Fibroblast of lung (primary cell): Measurements from ENCODE around the gene CCDC197. TPM values are rescaled to one million over a fixed set of nuclear protein-coding genes. Genes with fewer than 3 reads are reported as not detected.

Source experiments
- DNase-seq, 2 donors: peaks; one replicate each; pipeline versions ENCODE4 v3.0.0 to v3.0.0-alpha.2; 2010; ENCODE audit warnings: low read depth in 2 of 2
- H2AFZ ChIP-seq: 2 replicates; pipeline ENCODE4 v1.5.1; 2012; ENCODE audit warnings: low read length, control low read depth, inconsistent platforms
- H3K27ac ChIP-seq: 2 replicates; pipeline ENCODE4 v1.5.1; 2011; ENCODE audit warnings: low read length, control low read depth; ENCODE audit not compliant: insufficient read depth
- H3K27me3 ChIP-seq: 2 replicates; pipeline ENCODE4 v1.5.1; 2011; ENCODE audit warnings: mild to moderate bottlenecking, low read length; ENCODE audit not compliant: control insufficient read depth, insufficient read depth
- H3K36me3 ChIP-seq: 2 replicates; pipeline ENCODE4 v1.5.1; 2011; ENCODE audit warnings: low read length; ENCODE audit not compliant: control insufficient read depth, insufficient read depth
- H3K4me1 ChIP-seq: 2 replicates; pipeline ENCODE4 v1.5.1; 2011; ENCODE audit warnings: low read length; ENCODE audit not compliant: control insufficient read depth, insufficient read depth; ENCODE audit errors: extremely low read depth
- H3K4me2 ChIP-seq: 2 replicates; pipeline ENCODE4 v1.5.1; 2011; ENCODE audit warnings: low read length, control low read depth; ENCODE audit not compliant: insufficient read depth; ENCODE audit errors: extremely low read depth
- H3K4me3 ChIP-seq, 4 experiments: fragments of 200-600 bp in 1 of 4; sonication (generic) in 1 of 4; replicated peaks in 1 of 4; 2 replicates each; pipeline ENCODE4 v1.5.1; 2011 to 2016; ENCODE audit warnings: low read length in 4 of 4, low read depth in 3 of 4, mild to moderate bottlenecking in 3 of 4, control low read depth in 2 of 4, inconsistent platforms in 1 of 4, mixed read lengths in 1 of 4; ENCODE audit not compliant: insufficient read depth in 1 of 4; ENCODE audit errors: control extremely low read depth in 1 of 4
- H3K79me2 ChIP-seq: 2 replicates; pipeline ENCODE4 v1.5.1; 2012; ENCODE audit warnings: mild to moderate bottlenecking, low read length, inconsistent platforms; ENCODE audit not compliant: control insufficient read depth, insufficient read depth
- H3K9ac ChIP-seq: 2 replicates; pipeline ENCODE4 v1.5.1; 2011; ENCODE audit warnings: mild to moderate bottlenecking, low read length, control low read depth; ENCODE audit not compliant: insufficient read depth
- H3K9me3 ChIP-seq: 2 replicates; pipeline ENCODE4 v1.5.1; 2012; ENCODE audit warnings: low read depth, low read length; ENCODE audit not compliant: control insufficient read depth, insufficient read depth
- H4K20me1 ChIP-seq: 2 replicates; pipeline ENCODE4 v1.5.1; 2011; ENCODE audit warnings: low read length; ENCODE audit not compliant: control insufficient read depth, insufficient read depth; ENCODE audit errors: extremely low read depth
- EZH2 ChIP-seq: IDR thresholded peaks from 2 replicates; pipeline ENCODE4 v1.5.1; 2012; ENCODE audit warnings: low read length, control low read depth, mild to moderate bottlenecking; ENCODE audit errors: missing control alignments
- polyA plus RNA-seq, 2 donors: library from polyadenylated mRNA; depleted of rRNA in 1 of 2; stranded (reverse) in 1 of 2; unstranded in 1 of 2; fragments of >200 nt; gene quantifications; 2 replicates each; pipeline ENCODE4 v1.2.1, GENCODE V29; 2011 to 2012; ENCODE audit warnings: missing spikeins in 1 of 2
- total RNA-seq: library from RNA; depleted of rRNA; stranded (reverse); fragments of >200 nt; gene quantifications from 2 replicates; pipeline ENCODE4 v1.2.1, GENCODE V29; 2014
- TF ChIP-seq, protein P1 (sequence below), 2 donors: IDR thresholded peaks in 1 of 2; conservative IDR thresholded peaks in 1 of 2; 1 replicate in 1 of 2; 2 replicates in 1 of 2; pipeline ENCODE4 v1.5.1; 2011 to 2012; ENCODE audit warnings: low read length in 2 of 2, control low read depth in 1 of 2, inconsistent platforms in 1 of 2, low read depth in 1 of 2, mild to moderate bottlenecking in 1 of 2

The CCDC197 gene
- total and polyA plus RNA-seq, 2 donors (not counting 1 experiment from before 2014, with no cell fraction given): not detected

DNA sequence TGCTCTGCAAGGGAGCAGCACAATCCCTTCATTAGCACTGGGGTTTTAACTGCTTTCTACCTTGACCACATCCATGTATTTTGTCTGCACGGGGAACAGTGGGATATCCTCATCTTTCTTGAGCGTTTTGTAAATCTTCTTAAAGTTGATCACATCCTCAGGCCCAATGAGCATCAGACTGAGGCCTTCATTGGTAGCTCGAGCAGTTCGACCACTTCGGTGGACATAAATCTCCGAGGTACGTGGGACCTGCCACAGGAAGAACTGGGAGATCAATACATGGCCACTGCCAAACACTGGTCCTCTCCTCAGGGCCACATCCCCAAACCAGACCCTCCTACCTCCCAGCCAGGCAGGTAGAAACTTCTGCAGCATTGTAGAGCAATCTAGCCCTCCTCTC lies 57.8 kb downstream of the CCDC197 start:
- Histone ChIP-seq H3K27me3 (no peaks in the 10 kb centered on the region), H3K9me3 (no peaks in the 10 kb centered on the region), H3K4me3 (no peak overlapping the region), H3K4me2 (no peak overlapping the region), H3K9ac (no peak overlapping the region), H3K27ac (no peak overlapping the region), H4K20me1 (no peaks in the 10 kb centered on the region), H3K36me3 (peaks cover 23% of the 10 kb centered on the region), H3K4me1 (no peaks in the 10 kb centered on the region), H3K79me2 (no peaks in the 10 kb centered on the region), H2AFZ (no peak overlapping the region)
- TF ChIP-seq EZH2: no peak
- TF ChIP-seq, protein P1, sequence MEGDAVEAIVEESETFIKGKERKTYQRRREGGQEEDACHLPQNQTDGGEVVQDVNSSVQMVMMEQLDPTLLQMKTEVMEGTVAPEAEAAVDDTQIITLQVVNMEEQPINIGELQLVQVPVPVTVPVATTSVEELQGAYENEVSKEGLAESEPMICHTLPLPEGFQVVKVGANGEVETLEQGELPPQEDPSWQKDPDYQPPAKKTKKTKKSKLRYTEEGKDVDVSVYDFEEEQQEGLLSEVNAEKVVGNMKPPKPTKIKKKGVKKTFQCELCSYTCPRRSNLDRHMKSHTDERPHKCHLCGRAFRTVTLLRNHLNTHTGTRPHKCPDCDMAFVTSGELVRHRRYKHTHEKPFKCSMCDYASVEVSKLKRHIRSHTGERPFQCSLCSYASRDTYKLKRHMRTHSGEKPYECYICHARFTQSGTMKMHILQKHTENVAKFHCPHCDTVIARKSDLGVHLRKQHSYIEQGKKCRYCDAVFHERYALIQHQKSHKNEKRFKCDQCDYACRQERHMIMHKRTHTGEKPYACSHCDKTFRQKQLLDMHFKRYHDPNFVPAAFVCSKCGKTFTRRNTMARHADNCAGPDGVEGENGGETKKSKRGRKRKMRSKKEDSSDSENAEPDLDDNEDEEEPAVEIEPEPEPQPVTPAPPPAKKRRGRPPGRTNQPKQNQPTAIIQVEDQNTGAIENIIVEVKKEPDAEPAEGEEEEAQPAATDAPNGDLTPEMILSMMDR (conservative IDR thresholded peaks at IDR 0.05 in 1 of 2, IDR thresholded peaks at IDR 0.05 in 1 of 2; ENCODE audit: low read depth in 1 of 2, low read length in 2 of 2): no peak
- DNase-seq: no peak

DNA sequence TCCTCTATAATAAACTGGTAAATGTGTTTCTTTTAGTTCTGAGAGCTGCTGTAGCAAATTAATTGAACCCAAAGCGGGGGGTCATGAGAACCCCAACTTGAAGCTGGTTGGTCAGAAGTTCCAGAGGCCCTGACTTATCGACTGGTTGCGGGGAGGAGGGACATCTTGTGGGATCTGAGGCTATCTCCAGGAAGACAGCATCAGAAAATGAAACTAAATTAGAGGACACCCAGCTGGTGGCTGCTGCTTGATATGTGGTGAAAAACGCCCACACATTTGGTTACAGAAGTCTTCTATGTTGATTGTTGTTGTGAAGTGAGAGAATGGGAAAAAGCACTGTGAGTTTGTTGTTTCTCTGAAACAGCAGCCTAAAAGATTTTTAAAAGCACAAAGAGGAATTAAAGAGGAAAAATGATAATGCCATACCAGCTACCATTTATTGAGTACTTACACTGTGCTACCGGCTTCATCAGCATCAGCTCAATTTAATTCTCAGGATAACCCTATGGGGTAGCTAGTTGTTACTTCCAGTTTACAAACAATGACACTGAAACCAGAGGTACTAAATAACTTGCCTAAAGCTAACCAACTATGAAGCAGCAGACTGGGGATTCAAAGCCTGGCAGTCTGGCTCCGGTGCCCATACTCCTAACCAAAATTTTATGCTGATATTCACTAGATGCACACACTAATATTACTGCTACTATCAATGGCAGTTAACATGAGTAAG lies 59.6 kb downstream of the CCDC197 start:
- TF ChIP-seq, protein P1 (conservative IDR thresholded peaks at IDR 0.05 in 1 of 2, IDR thresholded peaks at IDR 0.05 in 1 of 2; ENCODE audit: low read depth in 1 of 2, low read length in 2 of 2): no peak
- no peak for TF ChIP-seq EZH2
- no peaks in the 10 kb centered on the region for H3K27me3 ChIP-seq
- no peak overlapping the region for H3K9ac ChIP-seq
- no peaks in the 10 kb centered on the region for H3K9me3 ChIP-seq
- H3K4me2 ChIP-seq: no peak overlapping the region
- H3K4me3 ChIP-seq: no peak overlapping the region
- peaks cover 4% of the 10 kb centered on the region for H3K79me2 ChIP-seq
- no peaks in the 10 kb centered on the region for H4K20me1 ChIP-seq
- H3K4me1 ChIP-seq: no peaks in the 10 kb centered on the region
- peaks cover 26% of the 10 kb centered on the region for H3K36me3 ChIP-seq
- no peak overlapping the region for H2AFZ ChIP-seq
- peak in 1 of 2 donors; percentile 19 for DNase-seq
- H3K27ac ChIP-seq: no peak overlapping the region

DNA sequence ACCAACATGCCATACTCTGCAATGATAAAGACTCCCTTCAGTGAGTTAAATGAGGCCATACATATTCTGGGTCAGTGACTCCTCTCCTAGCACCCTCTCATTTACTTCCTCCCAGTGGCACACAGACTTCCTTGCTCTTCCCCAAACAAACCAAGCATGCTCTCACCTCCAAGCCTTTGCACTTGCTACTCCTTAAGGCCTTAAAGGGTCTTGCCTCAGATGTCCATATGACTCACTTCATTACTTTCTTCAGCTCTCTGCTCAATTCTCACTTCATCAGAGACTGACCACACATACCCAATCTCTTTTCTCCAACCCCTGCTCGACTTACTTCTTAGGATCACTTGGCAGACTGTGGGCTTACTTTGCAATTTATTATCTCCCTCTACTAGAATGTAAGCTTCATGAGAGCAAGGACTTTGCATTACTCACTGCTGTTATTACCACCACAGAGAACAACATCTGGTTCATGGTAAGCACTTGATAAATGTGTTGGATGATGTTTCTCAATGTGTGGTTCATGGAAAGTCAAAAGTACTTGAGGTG lies 61.1 kb downstream of the CCDC197 start:
- no peak for TF ChIP-seq EZH2
- TF ChIP-seq, protein P1 (conservative IDR thresholded peaks at IDR 0.05 in 1 of 2, IDR thresholded peaks at IDR 0.05 in 1 of 2; ENCODE audit: low read depth in 1 of 2, low read length in 2 of 2): no peak
- H3K9me3 ChIP-seq: no peaks in the 10 kb centered on the region
- no peak overlapping the region for H3K4me3 ChIP-seq
- H3K4me2 ChIP-seq: no peak overlapping the region
- H3K36me3 ChIP-seq: peaks cover 25% of the 10 kb centered on the region
- no peak overlapping the region for H3K27ac ChIP-seq
- H4K20me1 ChIP-seq: no peaks in the 10 kb centered on the region
- H3K79me2 ChIP-seq: peaks cover 7% of the 10 kb centered on the region
- H3K4me1 ChIP-seq: no peaks in the 10 kb centered on the region
- peak in 1 of 2 donors; percentile 29 for DNase-seq
- no peak overlapping the region for H3K9ac ChIP-seq
- no peaks in the 10 kb centered on the region for H3K27me3 ChIP-seq
- no peak overlapping the region for H2AFZ ChIP-seq

Other genes starting within 250 kb of the CCDC197 start
- not detected in 2 replicates for gene PRIMA1, start 208.8 kb upstream of the CCDC197 start, total RNA-seq
- gene PRIMA1, start 208.8 kb upstream of the CCDC197 start, polyA plus RNA-seq: not detected in 2 replicates
- not detected in 2 replicates for gene FAM181A, start 70.0 kb upstream of the CCDC197 start, total RNA-seq
- not detected in 2 replicates for gene FAM181A, start 70.0 kb upstream of the CCDC197 start, polyA plus RNA-seq
- gene ASB2, start 20.7 kb upstream of the CCDC197 start, total RNA-seq: 0.51 and 0.99 TPM in 2 replicates
- gene ASB2, start 20.7 kb upstream of the CCDC197 start, polyA plus RNA-seq: 0.91 and 1.5 TPM in 2 replicates
- gene OTUB2, start 29.0 kb downstream of the CCDC197 start, total RNA-seq: 1.5 and 2.3 TPM in 2 replicates
- gene OTUB2, start 29.0 kb downstream of the CCDC197 start, polyA plus RNA-seq: 1.3 and 1.4 TPM in 2 replicates
- gene DDX24, start 83.9 kb downstream of the CCDC197 start, total RNA-seq: 103 and 143 TPM in 2 replicates
- gene DDX24, start 83.9 kb downstream of the CCDC197 start, polyA plus RNA-seq: 192 and 244 TPM in 2 replicates
- gene IFI27L1, start 84.0 kb downstream of the CCDC197 start, total RNA-seq: 8.5 and 14.4 TPM in 2 replicates
- gene IFI27L1, start 84.0 kb downstream of the CCDC197 start, polyA plus RNA-seq: 20.3 and 26.0 TPM in 2 replicates
- 7.9 and 11.6 TPM in 2 replicates for gene IFI27, start 113.4 kb downstream of the CCDC197 start, total RNA-seq
- 8.3 and 32.2 TPM in 2 replicates for gene IFI27, start 113.4 kb downstream of the CCDC197 start, polyA plus RNA-seq
- 114 and 225 TPM in 2 replicates for gene IFI27L2, start 132.3 kb downstream of the CCDC197 start, total RNA-seq
- gene IFI27L2, start 132.3 kb downstream of the CCDC197 start, polyA plus RNA-seq: 91.4 and 104 TPM in 2 replicates
- 0.51 and 0.99 TPM in 2 replicates for gene PPP4R4, start 177.0 kb downstream of the CCDC197 start, total RNA-seq
- 0.35 and 0.61 TPM in 2 replicates for gene PPP4R4, start 177.0 kb downstream of the CCDC197 start, polyA plus RNA-seq